GM19193 (cell line): Measurements from ENCODE around the gene KLB.

Experiments used
- POLR2A ChIP-seq: IDR thresholded peaks from 4 replicates; pipeline ENCODE4 v1.6.1; 2011; ENCODE audit not compliant: insufficient read depth, insufficient read length; ENCODE audit errors: extremely low read depth

KLB gene

DNA sequence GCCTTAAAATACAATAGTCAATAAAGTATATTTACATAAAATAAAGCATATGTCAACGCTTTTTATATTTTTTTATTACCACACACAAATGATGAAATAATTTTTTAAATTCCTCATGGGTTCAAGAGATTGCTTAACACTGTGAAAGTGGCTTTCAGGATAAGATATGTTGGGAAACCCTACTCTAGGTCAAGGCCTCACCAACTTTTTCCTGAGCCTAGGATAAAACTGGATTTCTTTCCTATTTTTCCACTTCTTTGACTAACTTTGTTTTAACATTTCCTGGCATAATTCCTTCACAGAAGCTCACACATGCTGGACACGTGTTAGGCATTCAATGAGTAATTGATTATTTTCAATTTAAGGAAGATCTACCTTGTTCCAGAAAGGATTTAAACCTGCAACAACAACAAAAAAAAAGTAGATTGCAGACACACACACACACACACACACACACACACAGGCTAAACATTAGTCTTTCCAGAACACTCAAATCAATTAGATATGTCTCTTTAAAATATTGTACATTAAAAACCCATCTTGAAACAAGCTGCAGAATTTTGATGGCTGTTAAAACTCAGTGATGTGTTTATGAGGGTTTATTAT is 9.1 kb downstream of the KLB start:
- TF ChIP-seq POLR2A = no peak

DNA sequence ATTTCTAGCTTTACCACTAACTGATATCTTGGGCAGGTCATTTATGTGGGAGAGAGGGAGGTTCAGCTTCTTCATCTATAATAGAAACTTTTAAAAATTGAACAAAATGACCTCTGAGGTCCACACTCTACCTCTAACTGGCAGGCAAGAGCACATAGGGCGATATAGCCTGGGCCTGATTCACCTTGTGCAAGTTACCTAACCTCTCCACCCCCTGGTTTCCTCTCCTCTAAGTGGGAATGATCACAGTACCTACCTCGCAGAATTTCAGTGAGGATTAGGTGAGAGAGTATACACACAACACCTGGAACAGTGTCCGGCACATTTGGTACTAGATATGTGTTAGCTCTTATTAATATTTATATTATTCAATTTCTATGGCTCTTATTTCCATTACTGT is 15.5 kb downstream of the KLB start:
- TF ChIP-seq POLR2A = no peak

DNA sequence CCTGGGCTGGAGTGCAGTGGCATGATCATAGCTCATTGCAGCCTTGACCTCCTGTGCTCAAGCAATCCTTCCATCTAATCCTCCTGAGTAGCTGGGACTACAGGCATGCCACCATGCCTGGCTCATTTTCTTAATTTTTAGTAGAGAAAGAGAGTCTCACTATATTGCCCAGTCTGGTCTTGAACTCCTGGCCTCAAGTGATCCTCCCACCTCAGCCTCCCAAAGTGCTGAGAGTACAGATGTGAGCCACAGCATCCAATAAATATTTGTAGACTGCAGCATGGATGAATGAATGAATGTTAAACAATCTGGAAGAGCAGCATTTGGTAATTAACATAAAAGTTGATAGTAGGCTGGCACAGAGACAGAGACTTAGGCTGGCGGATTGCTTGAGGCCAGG is 20.0 kb downstream of the KLB start:
- no peak for TF ChIP-seq POLR2A

DNA sequence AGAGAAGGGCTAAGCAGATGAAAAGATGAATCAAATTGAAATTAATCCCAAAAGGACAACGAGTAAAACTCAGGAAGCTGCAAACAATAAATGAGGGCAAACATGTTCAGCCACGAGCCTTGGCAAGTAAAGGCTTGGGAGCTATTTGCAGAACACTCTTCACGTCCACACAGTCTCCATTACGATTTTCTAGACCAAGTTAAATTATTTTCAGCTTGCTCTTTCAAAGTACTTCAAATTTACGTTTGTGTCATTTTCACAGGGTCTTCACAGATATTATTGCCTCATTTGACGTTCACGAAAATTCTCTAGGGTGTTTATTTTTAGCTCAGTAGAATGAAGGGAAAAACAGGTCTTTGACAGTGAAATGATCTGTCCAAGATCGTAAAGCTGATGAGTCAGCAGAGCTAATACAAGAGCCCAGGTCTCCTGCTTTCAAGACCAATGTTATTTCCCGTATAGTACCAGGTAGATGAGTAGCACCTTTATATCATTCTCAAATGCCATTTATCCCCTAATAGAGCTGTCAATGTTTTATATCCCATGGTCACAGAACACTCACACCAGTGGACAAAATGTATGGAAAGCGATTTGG is 20.9 kb downstream of the KLB start:
- TF ChIP-seq POLR2A = no peak

DNA sequence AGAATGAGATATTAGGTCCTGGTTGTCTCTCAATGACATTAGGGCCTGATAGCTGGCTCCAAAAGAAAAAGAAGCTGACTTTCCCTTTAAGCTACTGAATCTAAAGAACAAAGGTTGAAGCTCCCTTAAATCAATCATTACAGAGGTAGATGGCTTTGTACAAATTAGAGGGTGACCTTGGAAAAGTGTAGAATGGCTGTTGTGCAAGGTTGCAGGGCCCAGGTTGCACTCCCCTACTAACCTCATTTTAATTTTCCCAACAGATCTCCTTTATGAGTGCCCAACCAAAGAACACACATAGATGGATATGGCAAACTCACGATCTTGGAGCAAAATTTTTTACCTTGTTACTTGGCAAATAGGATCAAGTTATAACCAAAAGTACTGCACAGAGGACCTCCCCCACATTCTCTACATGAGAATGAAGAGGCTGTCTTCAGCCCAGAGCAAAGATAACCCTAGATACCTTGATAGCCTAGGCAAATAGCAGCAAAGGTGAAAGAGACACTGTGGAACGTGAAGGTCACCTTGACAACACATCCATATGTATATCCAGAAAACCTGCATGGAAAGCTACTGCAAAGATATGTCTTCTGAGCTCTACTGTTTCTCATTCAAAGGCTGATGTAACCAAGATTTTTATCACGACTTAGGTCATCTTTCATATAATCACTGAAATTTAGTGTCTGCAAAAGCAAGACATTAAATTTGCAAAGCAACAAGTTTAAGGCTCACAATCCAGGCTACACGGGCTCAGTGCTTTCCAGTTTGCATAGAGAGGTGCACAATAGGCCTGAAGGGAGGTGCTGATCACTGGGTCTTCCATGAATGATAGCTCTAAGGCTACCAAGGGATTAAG is 23.0 kb downstream of the KLB start:
- TF ChIP-seq POLR2A = no peak

DNA sequence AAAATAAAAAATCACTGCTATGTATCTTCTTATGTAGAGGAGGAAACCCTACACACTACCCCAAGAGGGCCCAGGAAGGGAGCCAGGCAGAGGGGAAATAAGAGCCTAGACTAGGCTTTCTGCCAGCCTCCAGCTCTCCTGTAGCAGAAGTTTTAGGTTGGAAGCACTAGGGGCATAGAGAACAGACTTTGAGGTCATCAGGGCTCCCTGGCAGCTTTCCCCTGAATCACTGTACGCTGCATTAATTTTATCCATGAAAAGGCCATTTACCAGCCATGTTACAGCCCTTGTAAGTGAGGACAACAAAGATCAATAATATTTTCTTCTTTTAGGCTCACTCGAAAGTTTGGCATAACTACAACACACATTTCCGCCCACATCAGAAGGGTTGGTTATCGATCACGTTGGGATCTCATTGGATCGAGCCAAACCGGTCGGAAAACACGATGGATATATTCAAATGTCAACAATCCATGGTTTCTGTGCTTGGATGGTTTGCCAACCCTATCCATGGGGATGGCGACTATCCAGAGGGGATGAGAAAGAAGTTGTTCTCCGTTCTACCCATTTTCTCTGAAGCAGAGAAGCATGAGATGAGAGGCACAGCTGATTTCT is 27.3 kb downstream of the KLB start:
- no peak for TF ChIP-seq POLR2A

DNA sequence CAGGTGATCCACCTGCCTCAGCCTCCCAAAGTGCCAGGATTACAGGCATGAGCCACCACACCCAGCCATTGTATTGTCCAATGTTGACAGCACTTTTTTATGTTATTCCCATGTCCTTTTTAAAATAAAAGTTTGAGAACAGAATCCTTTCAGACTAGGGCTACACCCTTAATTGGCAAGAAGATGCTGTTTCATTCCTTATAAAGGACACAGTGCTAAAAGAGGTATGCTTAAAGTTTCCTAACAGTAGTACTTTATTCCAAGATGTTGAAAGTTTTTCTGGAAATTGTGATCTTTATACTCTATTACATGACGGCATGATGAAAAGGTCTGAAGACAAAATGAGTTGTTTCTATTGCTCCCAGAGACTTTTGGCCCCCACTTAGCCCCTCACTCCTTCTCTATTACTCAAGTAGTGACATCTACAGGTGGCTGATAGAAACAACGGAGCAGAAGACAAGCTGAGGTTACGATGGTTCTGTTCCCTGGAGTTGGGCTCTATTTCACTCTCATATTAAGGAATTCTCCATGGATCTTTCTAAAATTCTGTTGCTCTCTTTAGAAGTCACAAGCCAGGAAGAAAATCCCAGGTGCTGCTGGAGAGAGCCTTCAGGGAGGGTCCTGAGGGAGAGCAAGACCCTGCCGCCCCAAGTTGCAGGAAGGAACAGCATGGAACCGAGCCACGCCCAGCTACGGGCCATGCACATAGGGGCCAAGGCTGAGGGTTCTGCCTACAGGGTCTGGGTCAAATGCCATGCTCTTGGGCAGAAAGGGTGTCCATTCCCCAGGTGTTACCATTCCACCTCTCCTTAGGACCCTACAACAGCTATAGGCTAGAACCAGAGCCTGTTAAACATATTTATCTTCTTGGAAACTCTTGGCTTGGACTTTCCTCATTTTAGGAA is 29.2 kb downstream of the KLB start:
- no peak for TF ChIP-seq POLR2A

DNA sequence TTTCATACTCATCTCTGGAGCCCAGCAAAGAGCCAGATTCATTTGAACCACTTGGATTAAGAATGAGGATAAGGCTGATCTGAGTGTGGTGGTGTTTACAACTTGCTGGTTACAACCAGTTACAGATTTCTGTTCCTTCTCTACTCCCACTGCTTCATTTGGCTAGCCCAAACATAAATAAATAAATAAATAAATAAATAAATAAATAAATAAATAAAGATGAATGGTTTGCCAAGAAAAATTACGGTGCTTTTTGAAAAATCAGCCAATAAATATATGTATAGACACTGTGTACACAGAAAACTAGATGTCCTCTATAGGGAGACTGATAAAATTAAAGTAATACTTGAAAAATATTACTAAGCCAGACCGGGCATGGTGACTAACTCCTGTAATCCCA is 34.9 kb downstream of the KLB start:
- no peak for TF ChIP-seq POLR2A

DNA sequence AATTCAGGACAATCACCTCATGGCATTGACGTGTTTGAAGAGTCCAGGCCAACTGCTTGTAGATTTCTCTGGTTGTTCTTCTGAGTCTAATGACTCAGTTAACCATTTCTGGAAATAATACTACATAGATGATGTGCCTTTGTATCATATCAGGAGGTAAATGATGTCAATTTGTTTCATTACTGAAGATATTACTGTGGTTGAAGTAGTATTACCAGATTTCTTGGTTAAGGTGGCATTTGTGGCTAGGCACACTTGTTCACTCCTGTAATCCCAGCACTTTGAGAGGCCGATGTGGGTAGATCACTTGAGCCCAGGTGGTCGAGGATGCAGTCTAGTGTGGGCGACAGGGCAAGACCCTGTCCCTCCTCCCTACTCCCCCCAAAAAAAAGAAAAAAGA is 36.3 kb downstream of the KLB start:
- no peak for TF ChIP-seq POLR2A

DNA sequence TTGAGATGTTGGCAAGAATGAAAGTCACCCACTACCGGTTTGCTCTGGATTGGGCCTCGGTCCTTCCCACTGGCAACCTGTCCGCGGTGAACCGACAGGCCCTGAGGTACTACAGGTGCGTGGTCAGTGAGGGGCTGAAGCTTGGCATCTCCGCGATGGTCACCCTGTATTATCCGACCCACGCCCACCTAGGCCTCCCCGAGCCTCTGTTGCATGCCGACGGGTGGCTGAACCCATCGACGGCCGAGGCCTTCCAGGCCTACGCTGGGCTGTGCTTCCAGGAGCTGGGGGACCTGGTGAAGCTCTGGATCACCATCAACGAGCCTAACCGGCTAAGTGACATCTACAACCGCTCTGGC is 39.7 kb downstream of the KLB start:
- no peak for TF ChIP-seq POLR2A

DNA sequence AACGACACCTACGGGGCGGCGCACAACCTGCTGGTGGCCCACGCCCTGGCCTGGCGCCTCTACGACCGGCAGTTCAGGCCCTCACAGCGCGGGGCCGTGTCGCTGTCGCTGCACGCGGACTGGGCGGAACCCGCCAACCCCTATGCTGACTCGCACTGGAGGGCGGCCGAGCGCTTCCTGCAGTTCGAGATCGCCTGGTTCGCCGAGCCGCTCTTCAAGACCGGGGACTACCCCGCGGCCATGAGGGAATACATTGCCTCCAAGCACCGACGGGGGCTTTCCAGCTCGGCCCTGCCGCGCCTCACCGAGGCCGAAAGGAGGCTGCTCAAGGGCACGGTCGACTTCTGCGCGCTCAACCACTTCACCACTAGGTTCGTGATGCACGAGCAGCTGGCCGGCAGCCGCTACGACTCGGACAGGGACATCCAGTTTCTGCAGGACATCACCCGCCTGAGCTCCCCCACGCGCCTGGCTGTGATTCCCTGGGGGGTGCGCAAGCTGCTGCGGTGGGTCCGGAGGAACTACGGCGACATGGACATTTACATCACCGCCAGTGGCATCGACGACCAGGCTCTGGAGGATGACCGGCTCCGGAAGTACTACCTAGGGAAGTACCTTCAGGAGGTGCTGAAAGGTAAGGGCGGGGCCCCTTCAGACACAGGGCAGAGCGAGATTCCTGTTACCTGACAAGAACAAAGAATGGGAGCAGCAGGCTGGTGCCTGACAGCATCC is 40.3 kb downstream of the KLB start:
- TF ChIP-seq POLR2A = peak; percentile 21

DNA sequence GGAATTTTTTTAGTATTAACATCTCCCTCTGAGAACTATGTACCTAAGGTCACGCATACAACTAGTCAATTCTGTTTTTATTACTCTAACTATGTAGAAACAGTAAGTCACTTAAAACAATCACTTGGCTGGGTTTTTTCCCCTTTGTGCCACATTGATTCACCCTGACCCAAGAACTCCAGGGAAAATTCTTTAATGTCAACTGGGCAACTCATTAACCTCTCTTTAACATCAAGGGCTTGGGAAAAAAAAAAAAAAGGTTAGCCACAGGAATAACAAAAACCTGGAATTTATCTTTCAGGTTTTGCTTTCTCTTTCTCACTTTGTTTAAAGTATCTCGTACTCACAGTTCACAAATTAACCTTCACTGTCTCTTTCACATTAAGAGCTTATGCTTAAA is 43.9 kb downstream of the KLB start:
- TF ChIP-seq POLR2A = no peak

DNA sequence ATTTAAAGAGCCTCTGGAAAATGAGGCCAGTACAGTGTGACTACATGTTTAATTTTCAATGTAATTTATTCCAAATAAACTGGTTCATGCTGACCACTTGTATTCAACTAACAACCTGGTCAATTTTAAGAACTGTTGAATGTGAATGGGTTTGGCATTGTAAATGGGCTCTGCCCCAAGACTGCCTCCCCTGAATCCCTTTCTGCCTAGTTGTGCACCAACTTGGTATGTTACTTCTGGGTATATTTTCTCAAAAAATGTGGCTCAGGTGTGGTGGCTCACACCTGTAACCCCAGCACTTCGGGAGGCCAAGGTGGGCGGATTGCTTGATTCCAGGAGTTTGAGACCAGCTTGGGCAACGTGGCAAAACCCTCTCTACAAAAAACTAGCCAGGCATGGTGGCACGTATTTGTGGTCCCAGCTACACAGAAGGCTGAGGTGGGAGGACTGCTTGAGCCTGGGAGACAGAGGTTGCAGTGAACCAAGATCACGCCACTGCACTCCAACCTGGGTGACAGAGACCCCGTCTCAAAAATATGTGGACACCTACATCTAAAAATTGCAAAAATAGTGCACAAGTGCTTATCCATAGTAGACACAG is 44.8 kb downstream of the KLB start:
- TF ChIP-seq POLR2A = peak; percentile 33
